ENCODE data around the gene SLC22A14.
"Not testable (repeated sequence)": the region's sequence is repeated elsewhere in the genome, so short reads cannot be mapped to it uniquely, and the experiment has no call there.

Gene SLC22A14

GRCh38 chr3:38318766-38319671, 36.9 kb downstream of the SLC22A14 start:
- in situ Hi-C loops (cut with HindIII; ENCODE audit: low pct_unique_long_range_greater_than_20kb, low sequenced_read_pairs): no loop called here
- TF ChIP-seq JUND (IDR thresholded peaks at IDR 0.05; ENCODE audit: low read depth): no peak
- DNase-seq (ENCODE audit: low read depth in 1 of 2, low spot score in 1 of 2): no peak

- DNase-seq (ENCODE audit: low read depth in 1 of 2, low spot score in 1 of 2); in situ Hi-C loops (cut with HindIII; ENCODE audit: low pct_unique_long_range_greater_than_20kb, low sequenced_read_pairs): not testable (repeated sequence)
These were observed 38.5 kb downstream of the SLC22A14 start for GRCh38 chr3:38320638-38321037.

GRCh38 chr3:38323060-38323459, 41.0 kb downstream of the SLC22A14 start:
- in situ Hi-C loops (cut with HindIII; ENCODE audit: low pct_unique_long_range_greater_than_20kb, low sequenced_read_pairs): no loop called here
- DNase-seq (ENCODE audit: low read depth in 1 of 2, low spot score in 1 of 2): no peak
- no peak for TF ChIP-seq JUND (IDR thresholded peaks at IDR 0.05; ENCODE audit: low read depth)

- in situ Hi-C loops (cut with HindIII; ENCODE audit: low pct_unique_long_range_greater_than_20kb, low sequenced_read_pairs): no loop called here
- DNase-seq (ENCODE audit: low read depth in 1 of 2, low spot score in 1 of 2): no peak
- TF ChIP-seq JUND (IDR thresholded peaks at IDR 0.05; ENCODE audit: low read depth): no peak
These were observed 43.2 kb downstream of the SLC22A14 start for GRCh38 chr3:38325256-38325655.

GRCh38 chr3:38327335-38328009, 45.4 kb downstream of the SLC22A14 start:
- DNase-seq (ENCODE audit: low read depth in 1 of 2, low spot score in 1 of 2): peak in 1 of 2 experiments; percentile 28

GRCh38 chr3:38331257-38332022, 49.3 kb downstream of the SLC22A14 start:
- no peak for DNase-seq (ENCODE audit: low read depth in 1 of 2, low spot score in 1 of 2)
- in situ Hi-C loops (cut with HindIII; ENCODE audit: low pct_unique_long_range_greater_than_20kb, low sequenced_read_pairs): no loop called here
- no peak for TF ChIP-seq JUND (IDR thresholded peaks at IDR 0.05; ENCODE audit: low read depth)

More at GRCh38 chr3:38327335-38328009, 45.4 kb downstream of the SLC22A14 start:
- TF ChIP-seq JUND (IDR thresholded peaks at IDR 0.05; ENCODE audit: low read depth): no peak
- in situ Hi-C loops (cut with HindIII; ENCODE audit: low pct_unique_long_range_greater_than_20kb, low sequenced_read_pairs): no loop called here

- TF ChIP-seq JUND (IDR thresholded peaks at IDR 0.05; ENCODE audit: low read depth): no peak
- in situ Hi-C loops (cut with HindIII; ENCODE audit: low pct_unique_long_range_greater_than_20kb, low sequenced_read_pairs): no loop called here
- no peak for DNase-seq (ENCODE audit: low read depth in 1 of 2, low spot score in 1 of 2)
These were observed 50.1 kb downstream of the SLC22A14 start for GRCh38 chr3:38332201-38332600.

GRCh38 chr3:38334142-38335055, 52.3 kb downstream of the SLC22A14 start:
- in situ Hi-C loops (cut with HindIII; ENCODE audit: low pct_unique_long_range_greater_than_20kb, low sequenced_read_pairs): no loop called here
- no peak for DNase-seq (ENCODE audit: low read depth in 1 of 2, low spot score in 1 of 2)
- TF ChIP-seq JUND (IDR thresholded peaks at IDR 0.05; ENCODE audit: low read depth): no peak

GRCh38 chr3:38335263-38335662, 53.2 kb downstream of the SLC22A14 start:
- in situ Hi-C loops (cut with HindIII; ENCODE audit: low pct_unique_long_range_greater_than_20kb, low sequenced_read_pairs): no loop called here
- DNase-seq (ENCODE audit: low read depth in 1 of 2, low spot score in 1 of 2): no peak
- TF ChIP-seq JUND (IDR thresholded peaks at IDR 0.05; ENCODE audit: low read depth): no peak

GRCh38 chr3:38337703-38338102, 55.6 kb downstream of the SLC22A14 start:
- in situ Hi-C loops (cut with HindIII; ENCODE audit: low pct_unique_long_range_greater_than_20kb, low sequenced_read_pairs): no loop called here
- DNase-seq (ENCODE audit: low read depth in 1 of 2, low spot score in 1 of 2): no peak

GRCh38 chr3:38343797-38344594, 61.9 kb downstream of the SLC22A14 start:
- in situ Hi-C loops (cut with HindIII; ENCODE audit: low pct_unique_long_range_greater_than_20kb, low sequenced_read_pairs): no loop called here
- no peak for TF ChIP-seq JUND (IDR thresholded peaks at IDR 0.05; ENCODE audit: low read depth)
- DNase-seq (ENCODE audit: low read depth in 1 of 2, low spot score in 1 of 2): peak in 1 of 2 experiments; percentile 57

More at GRCh38 chr3:38337703-38338102, 55.6 kb downstream of the SLC22A14 start:
- TF ChIP-seq JUND (IDR thresholded peaks at IDR 0.05; ENCODE audit: low read depth): no peak
